ENCODE measurements around the gene KSR1.

KSR1 gene

DNA sequence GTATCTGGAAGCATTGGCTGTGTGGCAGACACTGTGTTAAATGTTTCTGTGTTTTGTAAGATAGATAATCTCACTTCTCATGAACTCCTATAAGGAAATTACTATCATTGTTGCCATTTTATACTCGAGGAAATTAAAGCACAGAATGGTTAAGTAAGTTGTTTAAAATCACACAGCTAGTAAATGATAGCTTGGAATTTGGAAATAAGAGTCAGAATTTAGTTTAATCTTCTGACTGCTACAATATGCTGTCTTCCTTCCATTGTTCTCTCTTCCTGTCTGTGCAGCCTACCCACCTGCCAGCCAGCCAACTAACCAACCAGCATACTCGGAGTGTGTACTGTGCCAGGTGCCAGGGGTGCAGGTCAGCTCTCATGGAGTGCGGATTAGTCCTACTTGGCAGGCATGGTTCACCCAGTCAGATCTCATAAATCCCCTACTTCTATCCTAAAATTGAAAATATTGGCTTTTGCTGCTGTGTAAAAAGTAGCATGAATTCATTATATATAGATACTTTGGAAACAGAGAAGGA lies 94.8 kb downstream of the KSR1 start:
- no peak overlapping the region for H4K5ac ChIP-seq (ENCODE audit: low read length)
- no peak overlapping the region for H3K23ac ChIP-seq (ENCODE audit: low read length)
- DNase-seq, result no peak
- H3K18ac ChIP-seq (ENCODE audit: low read length), result no peak overlapping the region
- H3K4me3 ChIP-seq (ENCODE audit: low read length), result no peak overlapping the region
- no CpG with 5 or more reads among the region's 3 CpGs for WGBS (ENCODE audit: extremely low coverage, insufficient coverage, low lambda C conversion rate)
- no peak overlapping the region for H2BK15ac ChIP-seq (replicated peaks; ENCODE audit: low read depth)
- no peak overlapping the region for H2BK5ac ChIP-seq (ENCODE audit: low read length)
- H2BK120ac ChIP-seq (ENCODE audit: low read depth, low read length), result no peak overlapping the region
- H3K4me2 ChIP-seq (ENCODE audit: low read length), result no peak overlapping the region
- peaks cover 9% of the 10 kb centered on the region for H3K79me2 ChIP-seq (ENCODE audit: control insufficient read depth, insufficient read depth, low read length)
- H3K27me3 ChIP-seq (ENCODE audit: insufficient read depth, low read length, poor library complexity), result no peaks in the 10 kb centered on the region
- H3K79me1 ChIP-seq (ENCODE audit: low read length), result peaks cover 21% of the 10 kb centered on the region
- no peaks in the 10 kb centered on the region for H3K36me3 ChIP-seq (ENCODE audit: control insufficient read depth, insufficient read depth, low read length)
- H2AK5ac ChIP-seq (ENCODE audit: low read length), result no peak overlapping the region
- no peak overlapping the region for H3K56ac ChIP-seq (ENCODE audit: low read length)
- no peak overlapping the region for H4K8ac ChIP-seq (ENCODE audit: low read depth, low read length)
- peaks cover 11% of the 10 kb centered on the region for H3K4me1 ChIP-seq (ENCODE audit: control insufficient read depth, low read depth, low read length)
- H3K9ac ChIP-seq (ENCODE audit: low read length), result no peak overlapping the region
- no peak overlapping the region for H3K4ac ChIP-seq (ENCODE audit: low read depth, low read length)
- H3K27ac ChIP-seq (ENCODE audit: low read depth, low read length), result no peak overlapping the region

DNA sequence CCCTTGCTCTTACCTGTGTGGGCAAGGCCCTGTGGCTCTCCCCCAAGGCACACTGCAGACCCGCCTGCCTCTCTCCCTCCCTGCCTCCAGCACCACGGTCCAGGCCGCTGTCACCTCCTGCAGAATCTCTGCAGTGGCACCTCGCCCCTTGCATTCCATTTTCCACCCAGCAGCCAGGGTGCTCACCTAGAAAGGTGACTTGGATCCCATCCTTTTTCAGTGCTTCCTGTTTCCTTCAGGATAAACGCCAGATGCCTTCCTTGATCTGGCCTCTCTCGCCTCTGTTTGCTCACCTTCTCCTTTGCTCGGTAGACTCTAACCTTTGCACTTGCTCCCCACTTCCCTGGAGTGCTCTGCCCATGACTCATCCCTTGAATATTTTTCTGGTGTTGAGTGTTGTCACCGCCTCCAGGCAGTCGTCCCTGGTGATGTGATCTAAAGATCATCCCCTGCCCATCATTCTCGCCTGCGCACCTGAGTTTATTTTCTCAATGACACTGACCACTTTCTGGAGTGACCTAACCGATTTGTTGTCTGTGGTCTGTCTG lies 95.5 kb downstream of the KSR1 start:
- no peak overlapping the region for H2BK15ac ChIP-seq (replicated peaks; ENCODE audit: low read depth)

DNA sequence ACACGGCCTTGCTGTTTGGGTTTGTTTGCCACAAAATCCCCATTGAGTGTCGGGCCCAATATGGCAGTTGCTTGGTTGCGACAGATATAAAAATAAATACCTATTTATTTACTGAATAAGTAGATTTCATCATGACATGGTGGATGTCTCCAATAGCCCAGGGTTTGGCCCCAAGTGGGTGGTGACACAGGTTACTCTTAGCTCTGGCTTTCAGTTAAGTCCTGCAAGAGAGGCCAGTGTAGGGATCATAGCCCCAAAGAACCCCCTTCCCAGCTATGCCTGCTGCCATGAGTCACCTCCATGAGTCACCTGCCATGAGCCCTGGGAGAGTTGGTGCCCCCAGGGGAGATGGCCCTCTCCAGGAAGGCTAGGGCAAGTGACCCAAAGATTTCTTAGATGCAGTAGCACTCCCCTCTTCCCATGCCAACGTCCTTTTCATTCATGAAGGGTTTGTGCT lies 96.1 kb downstream of the KSR1 start:
- Histone ChIP-seq H3K79me1 (ENCODE audit: low read length) (peaks cover 11% of the 10 kb centered on the region), H3K18ac (ENCODE audit: low read length) (peak overlapping the region; percentile 33), H4K8ac (ENCODE audit: low read depth, low read length) (no peak overlapping the region), H3K4me1 (ENCODE audit: control insufficient read depth, low read depth, low read length) (peaks cover 7% of the 10 kb centered on the region), H4K5ac (ENCODE audit: low read length) (no peak overlapping the region), H3K79me2 (ENCODE audit: control insufficient read depth, insufficient read depth, low read length) (peaks cover 2% of the 10 kb centered on the region), H2BK15ac (replicated peaks; ENCODE audit: low read depth) (no peak overlapping the region), H3K23ac (ENCODE audit: low read length) (no peak overlapping the region), H3K4me3 (ENCODE audit: low read length) (no peak overlapping the region), H3K4me2 (ENCODE audit: low read length) (no peak overlapping the region), H3K9ac (ENCODE audit: low read length) (no peak overlapping the region), H3K27me3 (ENCODE audit: insufficient read depth, low read length, poor library complexity) (no peaks in the 10 kb centered on the region), H2AK5ac (ENCODE audit: low read length) (no peak overlapping the region), H3K4ac (ENCODE audit: low read depth, low read length) (no peak overlapping the region), H2BK5ac (ENCODE audit: low read length) (no peak overlapping the region), H3K36me3 (ENCODE audit: control insufficient read depth, insufficient read depth, low read length) (no peaks in the 10 kb centered on the region), H3K27ac (ENCODE audit: low read depth, low read length) (peak overlapping the region; percentile 11), H3K56ac (ENCODE audit: low read length) (no peak overlapping the region), H2BK120ac (ENCODE audit: low read depth, low read length) (no peak overlapping the region)
- DNase-seq, result peak; percentile 76
- WGBS (ENCODE audit: extremely low coverage, insufficient coverage, low lambda C conversion rate), result no CpG with 5 or more reads among the region's 4 CpGs

More for the DNA sequence above, 95.5 kb downstream of the KSR1 start:
- Histone ChIP-seq H3K27ac (ENCODE audit: low read depth, low read length) (no peak overlapping the region), H2BK5ac (ENCODE audit: low read length) (no peak overlapping the region), H3K4me3 (ENCODE audit: low read length) (no peak overlapping the region), H3K18ac (ENCODE audit: low read length) (no peak overlapping the region), H4K8ac (ENCODE audit: low read depth, low read length) (no peak overlapping the region), H4K5ac (ENCODE audit: low read length) (no peak overlapping the region), H3K4me1 (ENCODE audit: control insufficient read depth, low read depth, low read length) (peaks cover 7% of the 10 kb centered on the region), H2AK5ac (ENCODE audit: low read length) (no peak overlapping the region), H3K4ac (ENCODE audit: low read depth, low read length) (no peak overlapping the region), H3K79me2 (ENCODE audit: control insufficient read depth, insufficient read depth, low read length) (peaks cover 3% of the 10 kb centered on the region), H3K27me3 (ENCODE audit: insufficient read depth, low read length, poor library complexity) (no peaks in the 10 kb centered on the region), H3K4me2 (ENCODE audit: low read length) (no peak overlapping the region), H3K9ac (ENCODE audit: low read length) (no peak overlapping the region), H3K23ac (ENCODE audit: low read length) (no peak overlapping the region), H3K36me3 (ENCODE audit: control insufficient read depth, insufficient read depth, low read length) (no peaks in the 10 kb centered on the region), H3K79me1 (ENCODE audit: low read length) (peaks cover 14% of the 10 kb centered on the region), H3K56ac (ENCODE audit: low read length) (no peak overlapping the region), H2BK120ac (ENCODE audit: low read depth, low read length) (no peak overlapping the region)
- no CpG with 5 or more reads among the region's 12 CpGs for WGBS (ENCODE audit: extremely low coverage, insufficient coverage, low lambda C conversion rate)
- peak; percentile 88 for DNase-seq

DNA sequence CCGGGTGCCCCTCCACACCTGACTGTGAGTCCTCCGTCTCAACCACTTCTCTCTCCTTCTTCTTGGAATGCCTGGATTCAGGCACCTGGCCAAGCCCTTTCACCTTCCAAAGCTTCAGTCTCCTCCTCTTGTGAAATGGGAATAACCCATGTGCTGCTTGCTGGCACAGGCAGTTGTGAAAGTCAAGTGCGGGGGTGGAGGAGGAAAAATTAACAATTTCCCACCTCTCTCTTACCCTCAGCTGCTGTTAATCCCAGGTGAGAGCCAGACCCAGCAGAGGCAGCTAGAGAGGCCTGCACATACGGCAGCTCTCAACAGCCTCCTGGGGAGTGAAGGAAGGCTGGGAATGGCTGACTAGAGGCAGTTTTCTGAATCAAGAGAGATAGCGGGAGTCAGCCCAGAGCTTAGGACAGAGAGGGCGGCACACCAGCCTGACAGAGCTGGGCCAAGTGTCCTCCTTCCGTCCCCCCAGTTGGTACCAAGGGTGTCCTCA lies 96.8 kb downstream of the KSR1 start:
- Histone ChIP-seq H4K5ac (ENCODE audit: low read length) (no peak overlapping the region), H3K4me2 (ENCODE audit: low read length) (no peak overlapping the region), H3K23ac (ENCODE audit: low read length) (no peak overlapping the region), H4K8ac (ENCODE audit: low read depth, low read length) (no peak overlapping the region), H3K36me3 (ENCODE audit: control insufficient read depth, insufficient read depth, low read length) (no peaks in the 10 kb centered on the region), H3K4me3 (ENCODE audit: low read length) (no peak overlapping the region), H2AK5ac (ENCODE audit: low read length) (no peak overlapping the region), H3K56ac (ENCODE audit: low read length) (peak overlapping the region; percentile 59), H3K79me2 (ENCODE audit: control insufficient read depth, insufficient read depth, low read length) (peaks cover 2% of the 10 kb centered on the region), H3K27me3 (ENCODE audit: insufficient read depth, low read length, poor library complexity) (no peaks in the 10 kb centered on the region), H3K79me1 (ENCODE audit: low read length) (peaks cover 11% of the 10 kb centered on the region), H3K4me1 (ENCODE audit: control insufficient read depth, low read depth, low read length) (peaks cover 7% of the 10 kb centered on the region), H2BK5ac (ENCODE audit: low read length) (peak overlapping the region; percentile 29), H2BK120ac (ENCODE audit: low read depth, low read length) (no peak overlapping the region), H3K18ac (ENCODE audit: low read length) (peak overlapping the region; percentile 33), H3K27ac (ENCODE audit: low read depth, low read length) (peak overlapping the region; percentile 55), H3K9ac (ENCODE audit: low read length) (peak overlapping the region; percentile 7), H2BK15ac (replicated peaks; ENCODE audit: low read depth) (no peak overlapping the region), H3K4ac (ENCODE audit: low read depth, low read length) (no peak overlapping the region)
- peak; percentile 79 for DNase-seq
- no CpG with 5 or more reads among the region's 7 CpGs for WGBS (ENCODE audit: extremely low coverage, insufficient coverage, low lambda C conversion rate)

DNA sequence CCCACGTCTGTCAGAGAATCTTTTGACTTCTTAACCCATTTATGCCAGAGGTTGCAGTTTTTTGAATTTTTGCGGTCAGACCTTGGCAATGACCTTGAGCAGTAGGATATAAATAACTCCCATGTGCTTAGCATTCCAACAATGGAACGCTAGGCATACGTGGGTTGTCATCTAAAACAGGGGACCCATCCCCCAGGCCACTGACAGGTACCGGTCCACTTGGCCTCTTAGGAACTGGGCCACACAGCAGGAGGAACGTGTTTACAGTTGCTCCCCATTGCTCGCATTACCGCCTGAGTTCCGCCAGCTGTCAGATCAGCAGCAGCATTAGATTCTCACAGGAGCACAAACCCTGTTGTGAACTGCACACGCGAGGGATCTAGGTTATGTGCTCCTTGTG lies 97.9 kb downstream of the KSR1 start:
- Histone ChIP-seq H3K27me3 (ENCODE audit: insufficient read depth, low read length, poor library complexity) (no peaks in the 10 kb centered on the region), H3K9ac (ENCODE audit: low read length) (no peak overlapping the region), H3K27ac (ENCODE audit: low read depth, low read length) (no peak overlapping the region), H4K8ac (ENCODE audit: low read depth, low read length) (no peak overlapping the region), H2BK15ac (replicated peaks; ENCODE audit: low read depth) (no peak overlapping the region), H3K23ac (ENCODE audit: low read length) (no peak overlapping the region), H2BK5ac (ENCODE audit: low read length) (no peak overlapping the region), H3K4me3 (ENCODE audit: low read length) (no peak overlapping the region), H4K5ac (ENCODE audit: low read length) (no peak overlapping the region), H2AK5ac (ENCODE audit: low read length) (no peak overlapping the region), H3K4me1 (ENCODE audit: control insufficient read depth, low read depth, low read length) (peaks cover 7% of the 10 kb centered on the region), H3K79me2 (ENCODE audit: control insufficient read depth, insufficient read depth, low read length) (peaks cover 2% of the 10 kb centered on the region), H2BK120ac (ENCODE audit: low read depth, low read length) (no peak overlapping the region), H3K79me1 (ENCODE audit: low read length) (peaks cover 8% of the 10 kb centered on the region), H3K56ac (ENCODE audit: low read length) (no peak overlapping the region), H3K36me3 (ENCODE audit: control insufficient read depth, insufficient read depth, low read length) (no peaks in the 10 kb centered on the region), H3K4me2 (ENCODE audit: low read length) (no peak overlapping the region), H3K4ac (ENCODE audit: low read depth, low read length) (no peak overlapping the region), H3K18ac (ENCODE audit: low read length) (no peak overlapping the region)
- no CpG with 5 or more reads among the region's 11 CpGs for WGBS (ENCODE audit: extremely low coverage, insufficient coverage, low lambda C conversion rate)
- no peak for DNase-seq

DNA sequence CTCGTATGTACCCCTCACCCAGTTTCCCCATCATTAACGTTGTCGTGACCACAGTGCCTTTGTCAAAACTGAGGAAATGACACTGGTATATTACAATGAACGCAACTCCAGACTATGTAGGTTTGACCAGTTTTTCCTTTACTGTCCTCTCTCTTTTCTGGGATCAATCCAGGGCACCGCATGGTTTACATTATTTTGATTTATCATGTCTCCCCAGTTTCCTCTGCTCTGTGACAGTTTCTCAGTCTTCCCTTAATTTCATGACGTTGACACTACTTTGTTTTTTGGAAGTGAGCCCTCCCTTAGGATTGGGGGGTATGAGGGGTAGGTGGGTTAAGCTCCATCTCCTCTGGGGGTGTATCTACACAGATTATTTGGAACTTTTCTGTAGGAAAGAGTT lies 98.7 kb downstream of the KSR1 start:
- Histone ChIP-seq H3K4me1 (ENCODE audit: control insufficient read depth, low read depth, low read length) (peaks cover 10% of the 10 kb centered on the region), H2AK5ac (ENCODE audit: low read length) (no peak overlapping the region), H3K56ac (ENCODE audit: low read length) (no peak overlapping the region), H3K79me2 (ENCODE audit: control insufficient read depth, insufficient read depth, low read length) (no peaks in the 10 kb centered on the region), H2BK120ac (ENCODE audit: low read depth, low read length) (no peak overlapping the region), H4K5ac (ENCODE audit: low read length) (no peak overlapping the region), H3K4me3 (ENCODE audit: low read length) (no peak overlapping the region), H2BK5ac (ENCODE audit: low read length) (no peak overlapping the region), H3K36me3 (ENCODE audit: control insufficient read depth, insufficient read depth, low read length) (no peaks in the 10 kb centered on the region), H3K27me3 (ENCODE audit: insufficient read depth, low read length, poor library complexity) (no peaks in the 10 kb centered on the region), H3K27ac (ENCODE audit: low read depth, low read length) (no peak overlapping the region), H3K23ac (ENCODE audit: low read length) (no peak overlapping the region), H3K4ac (ENCODE audit: low read depth, low read length) (no peak overlapping the region), H3K9ac (ENCODE audit: low read length) (no peak overlapping the region), H3K18ac (ENCODE audit: low read length) (no peak overlapping the region), H3K79me1 (ENCODE audit: low read length) (peaks cover 4% of the 10 kb centered on the region), H4K8ac (ENCODE audit: low read depth, low read length) (no peak overlapping the region), H2BK15ac (replicated peaks; ENCODE audit: low read depth) (no peak overlapping the region), H3K4me2 (ENCODE audit: low read length) (no peak overlapping the region)
- WGBS (ENCODE audit: extremely low coverage, insufficient coverage, low lambda C conversion rate), result no CpG with 5 or more reads among the region's 6 CpGs
- DNase-seq, result no peak
